PFSK-1 (cell line): Measurements from ENCODE around the gene NOTCH2.

Source experiments
- SIN3A ChIP-seq: IDR thresholded peaks from 2 replicates; pipeline ENCODE4 v1.6.1; 2012; ENCODE audit warnings: mild to moderate bottlenecking, low read length, moderate library complexity, borderline replicate concordance; ENCODE audit not compliant: insufficient read depth
- TAF1 ChIP-seq: IDR thresholded peaks from 2 replicates; pipeline ENCODE4 v1.6.1; 2012; ENCODE audit warnings: low read length, control low read depth, borderline replicate concordance; ENCODE audit not compliant: insufficient read depth

DNA sequence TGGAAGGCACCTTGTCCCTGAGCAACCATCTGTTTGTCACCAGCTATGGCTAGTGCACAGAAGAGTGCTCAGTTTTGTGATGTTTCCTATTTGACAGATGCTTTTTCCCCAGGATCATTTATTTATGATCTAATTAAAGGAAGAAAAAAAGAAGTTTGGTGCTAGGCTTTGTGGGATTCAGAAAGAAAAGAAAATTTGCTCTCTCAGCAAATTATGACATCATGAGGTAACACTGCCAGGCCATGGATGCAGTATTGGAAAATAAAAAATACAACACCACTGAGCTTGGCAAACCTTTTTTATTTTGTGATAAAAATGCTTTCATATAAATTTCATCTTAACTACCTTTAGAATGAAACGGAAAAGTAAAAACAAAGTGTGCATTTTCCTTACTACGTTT, 157.7 kb downstream of the NOTCH2 start:
- TF ChIP-seq SIN3A: no peak
- TF ChIP-seq TAF1: no peak
